GM19351 (cell line): ENCODE results near the gene PTPRA.
"Not testable (repeated sequence)": the region's sequence is repeated elsewhere in the genome, so short reads cannot be mapped to it uniquely, and the experiment has no call there.

Experiments used
- ATAC-seq: cut with Tn5 transposase; IDR thresholded peaks from one replicate; pipeline ENCODE4 v1.9.1; 2021; ENCODE audit warnings: mild to moderate bottlenecking, moderate library complexity; ENCODE audit not compliant: unreplicated experiment

The PTPRA gene

DNA sequence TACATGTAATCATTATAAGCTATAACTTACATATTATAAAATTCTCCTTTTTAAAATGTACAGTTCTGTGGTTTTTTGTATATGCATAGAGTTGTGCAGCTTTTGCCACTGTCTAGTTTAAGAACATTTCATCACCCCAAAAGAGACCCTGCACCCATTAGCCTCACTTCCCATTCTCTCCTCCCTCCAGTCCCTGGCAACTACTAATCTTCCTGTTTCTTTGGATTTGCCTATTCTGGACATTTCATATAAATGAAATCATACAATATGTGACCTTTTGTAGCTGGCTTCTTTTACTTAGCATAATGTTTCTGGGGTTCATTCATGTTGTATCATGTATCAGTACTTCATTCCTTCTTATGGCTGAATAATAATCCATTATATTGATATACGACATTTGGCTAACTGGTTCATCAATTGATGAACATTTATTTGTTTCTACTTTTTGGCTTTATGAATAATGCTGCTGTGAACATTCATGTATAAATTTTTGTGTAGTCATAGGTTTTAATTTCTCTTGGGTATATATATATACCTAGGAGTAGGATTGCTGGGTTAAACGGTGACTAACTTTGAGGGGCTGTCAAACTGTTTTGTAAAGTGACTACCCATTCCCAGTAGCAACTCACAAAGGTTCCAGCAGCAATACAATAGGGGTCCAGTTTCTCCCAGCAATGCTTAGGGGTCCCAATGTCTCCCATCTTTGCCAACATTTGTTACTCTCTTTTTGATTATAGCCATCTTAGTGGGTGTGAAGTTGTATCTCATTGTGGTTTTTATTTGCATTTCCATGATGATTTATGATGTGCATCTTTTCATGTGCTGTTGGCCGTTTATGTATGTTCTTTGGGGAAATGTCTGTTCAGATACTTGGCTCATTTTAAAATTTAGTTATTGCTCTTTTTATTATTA is 10.7 kb downstream of the PTPRA start:
- no peak for ATAC-seq

DNA sequence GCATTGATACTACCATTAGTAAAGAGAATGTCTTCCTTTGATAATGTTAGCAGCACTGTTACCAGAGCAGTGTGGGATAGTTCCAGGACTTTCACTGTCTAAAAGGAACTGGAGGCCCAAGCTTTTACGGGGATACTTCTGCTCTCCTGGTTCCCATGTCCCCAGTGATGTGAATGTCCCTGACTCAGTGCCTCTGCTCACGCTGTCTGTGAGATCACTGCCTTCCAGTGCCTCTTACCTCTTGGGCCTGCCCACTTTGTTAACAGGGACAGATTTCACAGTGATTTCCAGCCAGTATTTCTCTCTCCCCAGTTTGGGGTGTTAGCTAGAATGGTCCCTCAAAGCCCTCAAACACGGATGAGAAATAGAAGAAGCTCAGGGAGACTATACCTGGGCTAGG is 14.4 kb downstream of the PTPRA start:
- no peak for ATAC-seq

DNA sequence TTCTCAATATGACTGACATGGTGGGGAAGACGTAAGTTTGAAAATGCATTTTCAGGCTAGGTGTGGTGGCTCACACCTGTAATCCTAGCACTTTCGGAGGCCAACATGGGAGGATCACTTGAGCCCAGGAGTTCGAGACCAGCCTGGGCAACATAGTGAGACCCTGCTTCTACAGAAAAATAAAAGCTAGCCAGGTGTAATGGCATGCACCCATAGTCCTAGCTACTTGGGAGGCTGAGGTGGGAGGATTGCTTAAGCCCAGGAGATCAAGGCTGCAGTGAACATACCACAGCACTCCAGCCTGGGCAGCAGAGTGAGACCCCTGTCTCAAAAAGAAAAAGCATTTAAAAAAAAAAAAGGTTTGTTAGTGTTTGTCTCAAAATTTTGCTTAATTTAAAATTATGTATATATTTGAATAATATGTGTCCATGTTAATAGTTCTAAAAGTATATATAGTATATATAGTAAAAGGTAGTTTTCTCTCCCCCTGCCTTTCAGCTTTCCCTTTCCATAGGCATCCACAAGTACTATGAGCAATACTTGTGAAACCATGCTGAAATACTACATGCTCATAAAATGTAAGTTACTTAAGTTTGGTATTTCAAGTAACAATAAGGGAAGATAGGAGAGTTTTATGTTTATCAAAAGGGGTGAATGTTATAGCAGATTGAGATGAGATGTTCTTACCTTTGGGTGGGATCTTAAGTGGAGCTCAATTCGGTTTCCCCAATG is 15.1 kb downstream of the PTPRA start:
- ATAC-seq, result no peak

DNA sequence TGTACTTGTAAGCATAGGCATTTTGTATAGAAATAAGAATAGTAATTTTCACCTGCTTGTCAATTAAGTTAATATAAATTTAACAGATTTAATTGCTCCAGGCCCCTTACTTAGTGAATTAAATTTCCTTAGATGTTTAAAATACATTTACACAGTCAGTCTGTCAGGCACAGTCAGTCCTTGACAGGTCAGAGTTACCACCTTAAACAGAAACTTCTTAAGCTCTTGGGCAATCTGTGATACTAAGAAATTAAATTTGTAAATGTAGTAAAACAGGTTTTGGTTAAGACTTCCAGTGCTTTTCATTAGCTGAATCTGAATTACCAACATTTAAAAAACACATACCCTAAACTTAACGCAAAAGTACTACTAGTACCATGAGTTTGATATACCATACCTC is 15.9 kb downstream of the PTPRA start:
- no peak for ATAC-seq

DNA sequence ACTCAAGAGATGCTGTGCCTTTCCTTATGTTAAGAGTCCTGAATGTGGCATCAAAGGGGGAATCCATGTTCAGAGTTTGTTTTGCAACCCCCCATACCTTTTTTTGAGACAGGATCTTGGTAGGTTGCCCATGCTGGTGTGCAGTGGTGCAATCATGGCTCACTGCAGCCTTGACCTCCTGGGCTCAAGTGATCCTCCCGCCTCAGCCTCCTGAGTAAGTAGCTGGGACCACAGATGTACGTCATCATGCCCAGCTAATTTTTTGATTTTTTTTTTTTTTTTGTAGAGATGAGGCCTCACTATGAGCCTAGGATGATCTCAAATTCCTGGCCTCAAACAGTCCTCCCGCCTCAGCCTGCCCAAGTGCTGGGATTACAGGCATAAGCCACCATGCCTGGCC is 16.5 kb downstream of the PTPRA start:
- ATAC-seq, result no peak

DNA sequence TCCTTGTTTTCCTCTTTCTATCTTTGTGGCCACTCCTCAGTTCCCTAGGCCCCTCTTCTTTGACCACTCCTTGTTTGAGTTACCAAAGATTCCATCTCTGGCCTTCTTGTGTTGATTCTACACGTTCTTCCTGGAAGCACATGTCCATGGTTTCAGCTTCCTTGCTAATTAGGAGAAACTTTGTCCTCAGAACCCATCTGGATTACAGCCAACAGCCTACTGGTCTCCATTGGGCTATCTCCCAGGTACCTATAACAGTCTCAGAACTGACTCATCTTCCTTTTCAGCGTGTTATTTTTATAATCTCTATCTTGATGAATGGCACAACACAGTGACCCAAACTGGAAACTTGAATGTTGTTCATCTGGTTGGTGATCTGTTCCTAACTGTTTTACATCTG is 17.5 kb downstream of the PTPRA start:
- ATAC-seq, result no peak

DNA sequence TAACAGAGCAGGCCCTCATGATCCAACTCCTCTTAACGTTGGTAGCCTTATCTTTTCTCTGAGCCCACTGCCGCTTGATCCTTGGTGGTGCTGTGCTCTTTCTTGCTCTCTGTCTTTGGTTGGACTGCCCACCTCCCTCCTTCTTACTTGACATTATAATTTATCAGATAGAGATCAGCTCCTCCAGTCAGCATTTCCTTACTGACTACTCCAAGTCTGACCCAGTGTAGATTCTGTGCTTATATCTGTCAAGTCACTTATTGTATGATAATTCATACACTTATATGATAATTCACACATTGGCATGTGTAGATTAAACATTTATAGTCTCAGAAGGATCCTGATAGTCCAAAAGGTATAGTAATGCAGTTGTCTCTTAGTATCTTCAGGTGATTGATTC is 18.1 kb downstream of the PTPRA start:
- ATAC-seq, result no peak

DNA sequence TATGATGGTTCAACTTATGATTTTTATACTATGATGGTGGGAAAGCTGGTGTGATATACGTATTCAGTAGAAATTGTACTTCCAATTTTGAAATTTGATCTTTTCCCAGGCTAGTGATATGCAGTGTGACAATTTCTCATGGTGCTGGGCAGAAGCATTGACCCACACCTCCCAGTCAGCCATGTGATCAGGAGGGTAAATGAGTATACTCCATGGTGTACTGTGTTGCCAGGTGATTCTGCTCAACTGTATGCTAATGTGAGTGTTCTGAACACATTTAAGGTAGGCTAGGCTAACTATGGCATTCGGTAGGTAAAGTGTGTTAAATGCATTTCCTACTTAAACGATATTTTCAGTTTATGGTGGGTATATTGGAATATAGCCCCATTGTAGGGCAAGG is 19.1 kb downstream of the PTPRA start:
- no peak for ATAC-seq

DNA sequence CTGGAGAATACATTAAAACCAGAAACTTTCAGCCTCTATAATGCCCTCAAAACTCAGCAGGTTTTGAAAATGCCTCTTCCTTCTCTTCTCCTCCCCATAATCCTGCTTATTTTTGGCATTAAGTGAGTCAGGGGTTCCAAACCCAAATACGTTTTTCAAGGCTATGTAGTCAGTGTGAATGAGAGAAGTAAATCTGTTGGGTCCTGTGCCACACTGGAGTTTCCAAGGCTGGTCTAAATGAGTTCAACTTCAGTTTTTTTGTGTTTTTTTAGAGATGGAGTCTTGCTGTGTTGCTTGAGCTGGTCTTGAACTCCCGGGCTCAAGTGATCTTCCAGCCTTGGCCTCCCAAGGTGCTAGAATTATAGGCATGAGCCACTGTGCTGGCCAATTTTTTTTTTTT is 20.9 kb downstream of the PTPRA start:
- no peak for ATAC-seq

DNA sequence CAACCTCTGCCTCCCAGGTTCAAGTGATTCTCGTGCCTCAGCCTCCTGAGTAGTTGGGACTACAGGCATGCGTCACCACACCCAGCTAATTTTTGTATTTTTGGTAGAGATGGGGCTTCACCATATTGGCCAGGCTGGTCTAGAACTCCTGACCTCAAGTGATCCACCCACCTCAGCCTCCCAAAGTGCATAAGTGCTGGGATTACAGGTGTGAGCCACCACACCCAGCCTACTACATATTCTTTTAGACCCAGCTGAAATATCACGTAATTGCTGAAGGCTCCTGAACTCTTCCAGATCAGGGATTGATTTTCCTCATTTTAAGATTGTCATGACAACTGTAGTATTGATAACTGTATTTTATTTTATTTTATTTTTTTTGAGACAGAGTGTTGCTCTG is 21.9 kb downstream of the PTPRA start:
- not testable (repeated sequence) for ATAC-seq

DNA sequence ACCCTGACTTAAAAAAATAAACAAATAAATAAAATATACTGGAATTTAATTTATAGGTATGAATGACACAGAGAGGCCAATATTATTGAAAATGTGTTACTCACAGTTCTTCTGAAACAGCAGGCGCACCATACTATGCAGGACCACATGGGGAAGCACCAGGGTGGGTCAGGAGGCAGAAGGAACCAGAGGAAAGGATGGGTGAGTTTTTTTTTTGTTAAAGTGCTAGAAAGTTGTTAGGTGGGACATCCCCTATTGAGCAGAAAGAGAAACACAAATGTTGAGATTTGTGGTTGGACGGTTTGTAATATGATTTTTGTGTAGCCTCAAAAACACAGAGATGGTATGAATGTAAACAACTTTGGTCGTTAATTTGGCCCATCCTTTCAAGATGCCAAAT is 26.0 kb downstream of the PTPRA start:
- ATAC-seq, result no peak

DNA sequence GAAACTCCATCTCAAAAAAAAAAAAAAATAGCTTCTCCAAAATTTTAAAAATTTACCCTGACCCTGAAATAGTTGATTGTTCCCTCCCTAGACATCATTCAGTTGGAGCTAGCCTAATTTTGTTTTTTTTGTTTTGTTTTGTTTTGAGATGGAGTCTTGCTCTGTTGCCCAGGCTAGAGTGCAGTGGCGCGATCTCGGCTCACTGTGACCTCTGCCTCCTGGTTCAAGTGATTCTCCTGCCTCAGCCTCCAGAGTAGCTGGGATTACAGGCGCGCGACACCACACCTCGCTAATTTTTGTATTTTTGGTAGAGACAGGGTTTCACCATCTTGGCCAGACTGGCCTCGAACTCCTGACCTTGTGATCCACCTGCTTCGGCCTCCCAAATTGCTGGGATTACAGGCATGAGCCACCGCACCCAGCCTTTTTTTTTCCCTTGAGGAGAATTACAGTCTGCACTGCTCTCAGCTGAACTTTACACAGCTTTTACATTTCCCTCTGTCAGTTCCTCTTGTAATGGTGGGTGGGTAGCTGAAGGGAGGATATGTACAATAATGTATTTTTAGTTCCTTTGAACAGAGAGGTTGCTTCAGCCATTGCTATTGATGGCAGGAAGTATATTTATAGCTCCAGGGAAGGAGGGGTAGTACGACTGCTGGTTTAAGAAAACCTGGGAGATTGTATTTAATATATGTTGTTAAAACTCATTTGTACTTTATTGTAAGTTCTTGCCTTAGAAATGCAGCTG is 27.7 kb downstream of the PTPRA start:
- ATAC-seq, result no peak

DNA sequence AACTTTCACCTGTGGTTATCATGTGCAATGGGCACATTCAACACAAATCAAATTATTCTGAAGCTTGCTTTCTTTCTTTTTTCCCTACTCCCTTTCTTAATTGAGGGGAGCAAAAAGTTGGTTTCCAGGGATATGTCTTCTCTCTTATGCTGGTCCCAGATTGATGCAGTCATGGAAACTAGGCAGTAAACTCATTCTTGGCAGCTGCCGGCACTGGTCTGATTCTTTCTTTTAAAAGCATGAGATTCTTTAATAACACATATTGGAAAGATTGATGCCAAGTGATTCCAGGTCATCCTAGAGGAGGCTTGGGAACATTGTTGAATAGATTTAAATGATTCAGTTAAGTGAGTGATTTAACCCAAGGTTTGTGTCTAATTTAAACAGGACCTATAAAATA is 29.0 kb downstream of the PTPRA start:
- no peak for ATAC-seq

DNA sequence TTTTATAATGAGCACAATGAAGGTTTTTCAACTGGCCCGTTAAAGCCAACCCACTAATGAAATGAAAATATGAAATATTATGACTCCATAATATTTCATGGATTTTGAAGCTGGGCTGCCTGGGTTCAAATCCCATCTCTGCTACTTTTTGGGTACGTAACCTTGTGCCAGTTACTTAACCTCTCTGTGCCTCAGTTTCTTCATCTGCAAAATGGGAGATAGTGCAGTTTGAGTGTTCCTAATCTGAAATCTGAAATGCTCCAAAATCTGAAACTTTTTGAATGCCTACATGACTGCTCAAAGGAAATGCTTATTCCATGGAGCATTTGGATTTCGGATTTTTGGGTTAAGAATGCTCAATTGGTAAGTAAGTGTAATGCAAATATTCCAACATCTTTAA is 29.5 kb downstream of the PTPRA start:
- ATAC-seq, result no peak

DNA sequence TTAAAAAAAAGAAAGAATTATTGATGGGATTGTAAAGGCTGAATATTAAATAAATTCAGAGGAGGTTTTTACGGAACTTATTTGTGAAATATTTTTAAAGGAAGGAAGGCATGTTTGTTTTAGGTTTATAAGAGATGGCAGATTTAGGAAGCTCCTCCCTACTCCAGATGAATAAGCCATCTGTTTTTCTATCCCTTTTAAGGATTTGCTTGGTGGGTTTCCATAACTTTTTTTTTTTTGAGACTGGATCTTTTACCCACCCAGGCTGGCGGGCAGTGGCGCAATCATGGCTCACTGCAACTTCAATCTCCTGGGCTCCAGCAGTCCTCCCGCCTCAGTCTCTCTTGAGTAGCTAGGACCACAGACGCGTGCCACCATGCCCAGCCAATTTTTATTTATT is 30.4 kb downstream of the PTPRA start:
- no peak for ATAC-seq

DNA sequence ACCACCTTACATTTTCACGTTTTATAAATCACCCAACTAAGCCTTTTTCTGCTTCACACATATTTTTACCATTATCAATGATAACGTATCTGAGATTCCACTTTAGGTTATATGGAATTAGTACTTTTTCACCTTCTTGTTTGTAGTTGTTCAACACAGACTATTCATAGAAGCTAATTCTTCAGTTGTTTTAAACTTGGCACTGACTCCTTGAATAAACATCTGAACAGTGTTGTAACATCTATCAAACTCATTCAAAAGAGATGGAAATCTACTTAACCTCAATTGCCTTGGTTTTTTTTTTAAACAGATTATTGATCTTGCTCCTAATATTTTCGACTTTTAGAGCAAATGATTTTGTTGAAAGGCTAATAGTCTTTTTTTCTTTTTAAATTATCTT is 34.2 kb downstream of the PTPRA start:
- no peak for ATAC-seq

DNA sequence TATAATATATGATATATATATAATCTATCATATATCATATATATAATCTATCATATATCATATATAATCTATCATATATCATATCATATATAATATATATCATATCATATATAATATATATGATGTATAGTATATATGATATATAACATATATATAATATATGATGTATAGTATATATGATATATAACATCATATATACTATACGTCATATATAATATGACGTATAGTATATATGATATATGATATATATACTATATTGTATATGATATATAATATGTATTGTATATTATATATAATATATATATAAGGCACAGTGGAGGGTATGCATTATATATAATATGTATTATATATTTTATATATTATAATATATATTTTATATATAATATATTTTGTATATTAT is 36.7 kb downstream of the PTPRA start:
- ATAC-seq, result no peak

DNA sequence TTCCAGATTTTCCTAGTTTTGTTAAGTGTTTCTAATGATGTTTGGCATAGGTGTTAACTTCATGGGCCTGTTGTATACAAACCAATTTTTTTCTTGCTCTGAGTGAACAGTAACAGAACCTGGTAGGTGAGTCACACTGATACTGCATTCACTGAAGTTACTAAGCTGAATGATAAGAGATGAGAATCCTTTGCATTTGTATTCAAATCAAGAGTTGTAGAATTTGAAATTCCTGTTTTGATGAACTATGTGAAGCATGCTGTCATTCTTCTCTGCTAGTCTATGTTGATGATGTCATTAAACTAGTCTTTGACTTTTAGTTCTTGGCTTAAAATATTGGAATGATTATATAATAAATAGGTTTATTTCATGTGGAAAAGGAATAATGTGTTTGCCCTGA is 37.9 kb downstream of the PTPRA start:
- ATAC-seq, result no peak

DNA sequence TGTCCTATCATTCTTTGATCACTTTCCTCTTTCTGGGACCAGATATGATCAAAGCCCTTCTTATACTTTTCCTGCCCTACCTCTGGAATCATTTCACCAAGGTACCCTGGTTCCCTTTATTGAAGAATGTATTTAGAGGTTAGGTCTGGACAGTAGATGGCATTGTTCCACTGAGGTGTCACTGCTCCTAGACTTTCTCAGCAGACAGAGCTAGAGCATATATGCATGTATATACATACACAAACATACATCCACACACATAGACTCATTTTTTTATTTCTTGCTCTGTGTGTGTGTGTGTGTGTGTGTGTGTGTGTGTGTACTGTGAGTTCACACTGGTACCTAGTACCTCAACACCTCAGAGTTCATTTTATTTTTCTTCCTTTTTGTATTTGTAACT is 40.9 kb downstream of the PTPRA start:
- ATAC-seq, result no peak

DNA sequence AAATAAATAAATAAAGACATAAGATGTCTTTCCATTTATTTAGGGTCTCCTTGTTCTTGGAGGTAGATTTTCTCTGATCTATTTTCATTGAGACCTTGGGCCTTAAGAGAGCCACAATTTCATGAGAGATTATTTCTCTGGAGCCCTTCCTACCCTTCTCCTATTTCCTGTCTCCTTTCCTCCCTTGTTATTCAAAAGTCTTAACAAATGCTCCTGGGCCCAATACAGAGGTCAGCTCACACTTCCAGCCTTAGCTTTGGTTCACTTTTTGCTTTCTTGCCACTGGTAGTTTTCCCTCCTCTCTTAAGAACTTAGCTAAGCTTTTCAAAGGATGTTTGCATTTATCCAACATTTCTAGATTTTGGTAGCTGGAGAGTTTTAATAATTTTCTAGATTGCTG is 44.0 kb downstream of the PTPRA start:
- ATAC-seq, result no peak
